GM13976 (cell line): ENCODE results near the gene OR1D2.

Source experiments
- DNase-seq: peaks from one replicate; pipeline ENCODE4 v3.0.0; 2012; ENCODE audit warnings: low spot score
- in situ Hi-C: fragments of 300-500 bp; cut with MboI; formaldehyde crosslinking; loops from one replicate; pipeline ENCODE4 v1.12.0; 2022; ENCODE audit warnings: low sequenced_read_pairs, mixed read lengths, inconsistent platforms; ENCODE audit not compliant: unreplicated experiment
- TF ChIP-seq, protein P1 (sequence below): IDR thresholded peaks from 2 replicates; pipeline ENCODE4 v1.5.1; 2012; ENCODE audit warnings: borderline replicate concordance, mild to moderate bottlenecking; ENCODE audit not compliant: insufficient read depth; ENCODE audit errors: extremely low read depth, missing control alignments, control extremely low read depth

Gene OR1D2

DNA sequence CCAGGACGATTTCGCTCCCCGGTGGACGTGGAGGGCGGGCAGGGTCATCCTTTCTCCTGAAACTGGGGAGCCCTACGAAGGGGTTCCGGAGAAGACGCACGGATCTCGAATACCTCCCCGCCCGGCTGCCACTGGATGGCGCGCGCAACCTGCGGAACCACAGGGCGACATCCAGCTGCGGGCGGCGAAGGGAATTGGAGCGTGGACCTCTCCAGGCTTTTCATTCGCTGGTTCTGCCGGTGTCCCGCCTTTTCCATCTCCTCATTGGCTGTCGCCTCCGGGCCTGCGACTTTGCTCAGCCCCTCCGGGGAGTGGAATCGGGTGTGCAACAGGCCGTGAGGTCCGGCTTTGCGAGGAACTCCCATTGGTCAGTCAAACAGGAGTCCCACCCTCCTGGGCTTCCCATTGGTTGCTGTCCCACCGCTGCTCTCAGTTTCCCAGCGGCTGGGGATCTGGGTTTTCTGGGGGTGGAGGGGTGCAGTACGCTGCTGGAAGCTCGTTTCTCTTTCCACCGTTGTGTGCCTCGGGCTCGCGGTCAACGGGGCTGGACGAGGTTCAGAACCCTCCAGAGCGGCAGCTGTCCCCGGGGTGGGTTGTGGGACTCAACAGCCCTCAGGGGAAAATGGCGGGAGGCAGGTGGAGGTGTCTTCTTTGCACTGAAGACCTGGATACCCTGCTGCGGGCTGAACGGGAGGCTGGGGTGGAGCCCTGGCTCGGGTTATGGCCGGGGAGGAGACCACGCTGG is 55.3 kb downstream of the OR1D2 start:
- TF ChIP-seq, protein P1, sequence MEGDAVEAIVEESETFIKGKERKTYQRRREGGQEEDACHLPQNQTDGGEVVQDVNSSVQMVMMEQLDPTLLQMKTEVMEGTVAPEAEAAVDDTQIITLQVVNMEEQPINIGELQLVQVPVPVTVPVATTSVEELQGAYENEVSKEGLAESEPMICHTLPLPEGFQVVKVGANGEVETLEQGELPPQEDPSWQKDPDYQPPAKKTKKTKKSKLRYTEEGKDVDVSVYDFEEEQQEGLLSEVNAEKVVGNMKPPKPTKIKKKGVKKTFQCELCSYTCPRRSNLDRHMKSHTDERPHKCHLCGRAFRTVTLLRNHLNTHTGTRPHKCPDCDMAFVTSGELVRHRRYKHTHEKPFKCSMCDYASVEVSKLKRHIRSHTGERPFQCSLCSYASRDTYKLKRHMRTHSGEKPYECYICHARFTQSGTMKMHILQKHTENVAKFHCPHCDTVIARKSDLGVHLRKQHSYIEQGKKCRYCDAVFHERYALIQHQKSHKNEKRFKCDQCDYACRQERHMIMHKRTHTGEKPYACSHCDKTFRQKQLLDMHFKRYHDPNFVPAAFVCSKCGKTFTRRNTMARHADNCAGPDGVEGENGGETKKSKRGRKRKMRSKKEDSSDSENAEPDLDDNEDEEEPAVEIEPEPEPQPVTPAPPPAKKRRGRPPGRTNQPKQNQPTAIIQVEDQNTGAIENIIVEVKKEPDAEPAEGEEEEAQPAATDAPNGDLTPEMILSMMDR = peak; percentile 61
- in situ Hi-C loops = loop anchor here (25.0 kb wide), 1 partner anchor 588 kb away; the partner anchor contains the start of genes CTNS and SHPK
- peak; percentile 84 for DNase-seq

DNA sequence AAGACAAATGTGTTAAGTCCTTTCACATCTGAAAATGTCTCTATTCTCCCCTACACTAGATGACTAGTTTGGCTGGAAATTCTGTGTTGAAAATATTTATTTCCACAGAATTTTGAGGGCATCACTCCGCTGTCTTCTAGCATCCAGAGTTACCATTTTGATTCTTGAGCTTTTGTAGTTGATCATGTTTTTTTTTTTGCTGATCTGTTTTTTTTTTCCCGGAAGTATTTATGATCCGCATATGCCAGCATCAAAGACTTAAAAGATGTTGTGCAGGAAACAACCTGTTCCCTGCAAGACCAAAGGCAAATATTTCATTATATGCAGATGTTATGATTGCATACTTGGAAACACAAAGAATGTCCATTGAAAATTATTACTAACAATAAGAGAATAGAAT is 57.5 kb downstream of the OR1D2 start:
- TF ChIP-seq, protein P1 = no peak
- in situ Hi-C loops = loop anchor here (25.0 kb wide), 1 partner anchor 591 kb away; the partner anchor contains the start of genes CTNS and SHPK
- DNase-seq = no peak

DNA sequence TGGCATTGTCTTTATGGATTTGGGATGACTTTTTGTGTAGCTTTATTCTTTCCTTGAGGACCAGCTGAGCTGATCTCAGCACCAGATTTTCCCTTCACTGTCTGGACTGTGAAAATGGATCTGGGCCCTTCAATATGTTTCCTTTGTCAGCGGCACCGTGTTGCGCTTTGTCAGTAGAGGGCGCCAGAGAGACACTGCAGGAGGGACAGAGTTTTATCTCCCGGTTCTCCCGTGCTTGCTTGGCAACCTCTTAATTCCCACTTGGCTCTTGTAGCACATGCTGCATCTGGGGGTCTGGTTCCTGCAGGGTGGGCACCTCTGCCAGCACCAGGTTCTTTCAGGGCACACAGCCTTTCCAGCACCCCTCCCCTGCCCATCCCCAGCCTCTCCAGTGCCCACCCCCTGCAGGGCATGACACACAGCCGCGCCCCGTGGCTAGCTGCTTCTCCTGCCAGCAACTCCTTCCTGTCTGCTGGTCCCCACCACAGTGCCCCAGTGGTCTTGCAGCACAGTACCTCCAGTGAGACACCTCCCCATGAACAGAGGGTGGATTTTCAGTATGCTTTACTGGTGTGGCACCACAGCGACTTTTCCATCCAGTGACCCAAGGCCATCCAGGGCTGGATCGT is 60.4 kb downstream of the OR1D2 start:
- in situ Hi-C loops = loop anchor here (25.0 kb wide), 1 partner anchor 593 kb away; the partner anchor contains the start of genes CTNS and SHPK
- TF ChIP-seq, protein P1 = no peak
- DNase-seq = no peak

DNA sequence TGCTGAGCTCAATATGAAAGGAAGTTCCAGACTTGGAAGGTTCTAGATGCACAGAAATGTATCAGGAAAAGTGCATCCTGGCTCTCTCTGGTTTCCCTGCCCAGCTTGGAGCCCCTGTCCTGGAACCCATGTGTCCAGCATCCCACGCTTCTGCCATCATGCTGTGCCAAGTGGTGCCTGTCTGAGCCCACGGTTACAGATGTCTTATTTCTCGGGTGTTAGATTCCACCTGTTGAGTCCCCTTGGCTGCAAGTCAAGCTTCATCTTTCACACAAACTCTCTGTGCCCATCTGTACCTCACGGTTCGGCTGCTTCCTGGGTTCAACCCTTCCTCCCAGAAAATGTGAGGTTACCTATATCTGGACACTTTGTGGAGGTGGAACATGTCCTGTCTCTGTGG is 63.3 kb downstream of the OR1D2 start:
- TF ChIP-seq, protein P1 = no peak
- in situ Hi-C loops = loop anchor here (25.0 kb wide), 1 partner anchor 596 kb away; the partner anchor contains the start of genes CTNS and SHPK
- DNase-seq = no peak

DNA sequence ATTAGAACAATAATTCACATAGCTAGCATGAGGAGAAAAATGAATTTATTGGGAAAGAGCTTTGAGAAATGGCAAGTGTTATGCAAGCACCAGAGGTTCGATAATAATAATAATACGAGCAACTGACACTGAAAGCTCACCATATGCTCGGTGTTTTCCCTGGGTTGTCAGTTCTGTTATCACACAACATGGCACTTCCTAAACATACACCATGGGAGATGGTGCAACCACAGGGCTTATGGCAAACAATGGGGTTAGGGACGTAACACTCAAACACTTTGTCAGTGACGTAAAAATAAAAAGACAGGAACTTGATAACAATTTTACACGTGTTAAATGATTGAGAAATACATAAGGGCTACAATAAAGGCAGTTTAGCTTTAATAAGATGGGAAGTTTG is 64.5 kb downstream of the OR1D2 start:
- TF ChIP-seq, protein P1 = no peak
- in situ Hi-C loops = loop anchor here (25.0 kb wide), 1 partner anchor 598 kb away; the partner anchor contains the start of genes CTNS and SHPK
- no peak for DNase-seq

DNA sequence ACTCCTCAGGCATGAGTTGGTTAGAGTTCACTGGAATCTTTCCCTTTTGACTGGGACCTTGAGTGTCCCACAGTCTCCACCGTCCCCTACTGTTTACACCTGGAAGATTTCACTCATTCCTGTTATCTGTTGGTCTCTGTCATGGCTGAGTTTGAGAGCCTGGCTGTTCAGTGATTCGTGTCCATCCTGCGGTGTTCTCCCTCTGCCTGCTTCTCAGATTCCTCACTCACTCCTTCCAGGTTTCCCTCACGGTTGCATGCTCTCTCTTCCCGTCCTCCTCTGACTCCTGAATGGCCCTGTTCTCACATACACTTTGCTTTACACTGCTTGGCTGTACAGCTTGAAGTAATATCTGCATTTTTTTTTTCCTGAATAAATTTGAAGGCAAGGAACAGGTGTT is 65.3 kb downstream of the OR1D2 start:
- TF ChIP-seq, protein P1 = no peak
- DNase-seq = no peak
- in situ Hi-C loops = loop anchor here (25.0 kb wide), 1 partner anchor 598 kb away; the partner anchor contains the start of genes CTNS and SHPK
